ENCODE measurements around the gene PTPRU.

The PTPRU gene

GRCh38 chr1:29335573-29335972 lies 99.3 kb downstream of the PTPRU start:
- no peak for DNase-seq (ENCODE audit: low read depth in 2 of 2)

- DNase-seq (ENCODE audit: low read depth in 2 of 2), result no peak
Observed at GRCh38 chr1:29338908-29339575, 102.7 kb downstream of the PTPRU start.

GRCh38 chr1:29341936-29342335 lies 105.6 kb downstream of the PTPRU start:
- no peak for DNase-seq (ENCODE audit: low read depth in 2 of 2)

DNA sequence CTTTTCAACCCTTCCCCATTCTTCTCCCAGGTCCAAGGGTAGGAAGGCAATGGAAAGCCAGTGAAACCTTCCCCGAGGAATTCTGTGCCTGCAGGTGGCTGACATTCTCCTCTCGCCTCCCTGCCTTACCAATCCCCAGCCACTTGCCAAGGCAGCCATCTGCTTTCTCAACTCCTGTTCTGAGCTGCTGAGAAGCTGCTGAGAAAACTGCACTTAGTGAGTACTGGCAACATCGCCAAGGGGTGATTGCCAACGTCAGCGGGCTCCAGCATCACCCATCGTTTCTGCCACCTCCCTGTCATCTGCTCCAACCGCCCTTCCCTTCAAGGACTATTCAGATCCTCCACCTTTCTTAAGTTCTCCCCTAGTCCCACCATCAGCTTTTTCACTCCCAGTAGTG lies 106.0 kb downstream of the PTPRU start:
- DNase-seq (ENCODE audit: low read depth in 2 of 2), result no peak

GRCh38 chr1:29342983-29343382 lies 106.7 kb downstream of the PTPRU start:
- DNase-seq (ENCODE audit: low read depth in 2 of 2), result no peak

DNA sequence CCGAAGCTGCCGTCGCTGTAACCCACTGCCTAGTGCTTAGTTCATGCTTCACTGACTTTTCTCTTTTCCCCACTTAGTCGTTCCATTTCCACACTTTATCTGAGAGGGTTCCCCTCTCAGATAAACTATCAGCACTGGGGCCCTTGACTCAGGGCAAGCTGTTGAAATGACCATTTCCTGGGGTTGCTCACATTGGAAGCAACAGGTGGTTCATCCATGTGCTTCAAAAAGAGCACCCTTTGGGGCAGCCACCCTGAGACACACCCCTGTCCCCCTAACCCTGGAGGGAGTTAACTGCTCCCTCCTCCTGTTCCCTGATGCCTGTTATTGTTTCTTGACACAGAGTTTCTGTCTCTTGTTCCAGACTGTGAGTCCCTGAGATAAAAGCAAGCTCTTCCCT lies 107.2 kb downstream of the PTPRU start:
- DNase-seq (ENCODE audit: low read depth in 2 of 2), result no peak

DNA sequence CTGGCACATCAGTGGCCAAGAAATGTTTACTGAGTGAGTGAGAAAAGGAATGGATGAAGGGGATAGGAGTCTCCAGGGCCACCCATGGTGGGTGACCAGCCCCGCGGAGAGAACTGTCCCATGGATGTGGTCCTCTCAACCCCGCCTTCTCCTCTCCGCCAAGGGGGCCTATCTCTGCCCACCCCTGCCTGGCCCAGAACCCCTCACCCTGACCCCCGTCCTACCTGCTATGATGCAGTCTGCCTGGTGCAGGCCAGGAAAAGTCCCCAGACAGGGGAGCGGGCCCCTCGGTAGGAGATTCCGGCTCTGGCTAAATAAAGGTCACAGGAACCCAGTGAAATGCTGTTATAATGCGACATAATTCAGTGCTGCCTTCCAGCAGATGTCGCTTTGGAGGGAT lies 107.6 kb downstream of the PTPRU start:
- DNase-seq (ENCODE audit: low read depth in 2 of 2), result no peak

- no peak for DNase-seq (ENCODE audit: low read depth in 2 of 2)
Observed at GRCh38 chr1:29344336-29344735, 108.0 kb downstream of the PTPRU start.

- DNase-seq (ENCODE audit: low read depth in 2 of 2), result no peak
Observed at GRCh38 chr1:29346576-29346975, 110.3 kb downstream of the PTPRU start.

DNA sequence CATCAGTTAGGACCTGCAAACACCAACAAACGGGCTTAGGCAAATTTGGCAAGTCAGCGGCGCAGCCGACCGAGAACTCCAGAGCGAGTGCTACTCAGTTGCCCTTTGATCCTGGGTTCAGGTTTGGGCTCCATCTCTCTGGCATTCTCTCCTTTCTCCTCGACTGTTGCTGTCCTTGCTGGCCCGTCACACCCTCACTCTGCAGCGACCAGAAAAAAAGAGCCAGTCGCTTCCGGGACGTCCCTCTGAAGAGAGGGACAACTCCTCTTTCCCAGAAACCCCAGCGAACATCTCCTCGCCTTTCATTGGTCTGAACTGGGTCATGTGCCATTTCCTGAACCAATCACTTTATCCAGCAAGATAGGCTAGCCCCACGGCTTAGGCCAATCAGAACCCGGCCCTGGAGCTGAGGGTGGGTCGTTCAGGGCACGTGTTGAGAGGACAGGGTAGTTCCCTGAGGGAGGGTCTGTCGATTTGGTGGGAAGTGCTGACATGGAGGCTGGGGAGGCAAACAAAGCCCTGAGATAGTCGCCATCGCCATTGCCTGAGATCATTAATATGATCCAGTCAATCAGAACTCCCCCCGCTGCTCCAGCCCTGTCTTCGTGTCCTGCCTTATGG lies 113.7 kb downstream of the PTPRU start:
- DNase-seq (ENCODE audit: low read depth in 2 of 2), result no peak

DNA sequence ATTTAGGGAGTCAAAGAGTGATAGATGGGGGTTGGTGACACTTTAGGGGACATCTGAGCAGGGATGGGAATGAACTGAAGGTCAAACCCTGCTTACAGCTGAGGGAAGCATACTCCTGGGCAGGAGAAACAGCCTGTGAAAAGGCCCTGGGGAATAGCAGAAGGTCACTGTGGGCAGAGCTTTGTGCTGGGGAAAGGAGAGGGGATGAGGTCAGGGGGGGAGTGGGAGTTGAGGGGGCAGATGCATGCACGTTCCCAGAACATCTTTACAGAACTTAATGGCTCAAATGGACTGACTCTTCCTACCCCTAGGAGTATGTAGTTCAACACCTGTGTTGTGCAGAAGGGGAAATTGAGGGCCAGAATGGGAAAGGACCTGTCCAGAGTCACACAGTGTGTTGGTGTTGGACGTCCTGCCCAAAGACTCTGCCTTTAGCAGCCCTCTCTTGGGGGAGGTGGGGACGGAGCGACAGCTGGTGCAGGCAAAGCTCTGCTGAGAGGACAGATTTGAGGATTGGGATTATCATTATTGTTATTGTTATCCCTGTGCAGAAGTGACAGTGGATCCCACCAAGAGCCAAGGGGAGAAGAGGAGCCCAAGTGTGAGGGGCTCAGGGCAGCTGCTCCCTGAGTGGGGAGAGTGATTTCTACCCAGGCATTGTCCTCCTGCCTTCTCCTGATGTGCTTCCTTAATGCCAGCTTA lies 116.5 kb downstream of the PTPRU start:
- no peak for DNase-seq (ENCODE audit: low read depth in 2 of 2)

- DNase-seq (ENCODE audit: low read depth in 2 of 2), result no peak
Observed at GRCh38 chr1:29354511-29355098, 118.3 kb downstream of the PTPRU start.

GRCh38 chr1:29355375-29355774 lies 119.1 kb downstream of the PTPRU start:
- DNase-seq (ENCODE audit: low read depth in 2 of 2), result no peak

DNA sequence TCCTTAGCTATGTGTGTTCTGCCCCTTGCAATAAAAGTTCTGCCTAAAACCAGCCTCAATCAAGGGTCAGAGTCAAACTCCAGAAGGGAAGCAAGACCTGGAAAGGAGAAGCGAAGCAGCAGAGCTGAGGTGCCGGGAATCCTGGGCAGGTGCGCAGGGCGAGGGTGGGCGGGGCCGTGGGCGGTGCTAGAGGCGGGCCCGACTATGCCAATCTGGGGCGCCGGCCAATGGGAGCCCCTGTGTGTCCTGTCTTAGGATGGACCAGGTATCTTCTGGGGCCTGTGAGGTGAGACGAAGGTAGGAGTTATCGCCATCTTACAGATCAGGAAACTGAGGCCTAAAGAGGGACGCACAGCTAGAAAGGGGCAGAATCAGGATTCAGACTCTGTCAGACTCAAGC lies 120.3 kb downstream of the PTPRU start:
- no peak for DNase-seq (ENCODE audit: low read depth in 2 of 2)

- no peak for DNase-seq (ENCODE audit: low read depth in 2 of 2)
Observed at GRCh38 chr1:29357452-29357851, 121.1 kb downstream of the PTPRU start.

- no peak for DNase-seq (ENCODE audit: low read depth in 2 of 2)
Observed at GRCh38 chr1:29358183-29358582, 121.9 kb downstream of the PTPRU start.

- DNase-seq (ENCODE audit: low read depth in 2 of 2), result no peak
Observed at GRCh38 chr1:29360768-29361167, 124.4 kb downstream of the PTPRU start.

GRCh38 chr1:29361686-29362085 lies 125.4 kb downstream of the PTPRU start:
- DNase-seq (ENCODE audit: low read depth in 2 of 2), result no peak

- DNase-seq (ENCODE audit: low read depth in 2 of 2), result no peak
Observed at GRCh38 chr1:29362116-29362515, 125.8 kb downstream of the PTPRU start.

DNA sequence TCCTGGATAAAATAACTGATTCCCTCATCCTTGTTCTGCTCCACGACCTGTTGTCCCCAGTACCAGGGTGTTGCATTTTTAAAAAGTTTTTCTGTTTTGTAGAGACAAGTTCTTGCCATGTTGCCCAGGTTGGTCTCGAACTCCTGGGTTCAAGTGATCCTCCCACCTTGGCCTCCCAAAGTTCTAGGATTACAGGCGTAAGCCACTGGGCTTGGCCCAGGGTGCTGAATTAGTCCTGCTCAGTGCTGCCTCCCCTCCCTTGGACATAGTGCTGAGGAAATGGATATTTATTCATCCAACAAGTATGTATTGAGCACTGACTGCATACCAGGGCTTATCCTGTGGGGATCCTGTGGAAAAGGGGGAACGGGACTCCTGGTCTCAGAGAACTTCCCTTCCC lies 126.4 kb downstream of the PTPRU start:
- no peak for DNase-seq (ENCODE audit: low read depth in 2 of 2)

DNA sequence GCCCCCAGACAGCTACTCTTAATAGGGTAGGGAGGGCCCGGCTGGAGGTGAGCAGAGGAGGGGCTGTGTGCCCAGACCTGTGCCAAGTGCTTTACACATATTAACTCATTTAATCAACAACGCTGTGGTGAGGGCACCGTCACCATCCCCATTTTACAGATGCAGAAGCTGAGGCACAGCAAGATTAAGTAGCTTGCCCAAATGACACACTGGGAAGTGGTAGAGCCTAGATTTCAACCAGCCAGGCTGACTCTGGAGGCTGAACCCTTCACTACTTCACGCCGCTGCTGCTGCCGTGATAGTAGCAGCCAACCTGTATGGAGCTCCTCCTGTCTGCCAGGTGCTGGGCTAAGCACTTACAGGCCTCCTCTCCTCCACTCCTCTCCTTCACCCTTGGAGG lies 127.2 kb downstream of the PTPRU start:
- no peak for DNase-seq (ENCODE audit: low read depth in 2 of 2)

GRCh38 chr1:29364101-29364678 lies 127.9 kb downstream of the PTPRU start:
- DNase-seq (ENCODE audit: low read depth in 2 of 2), result no peak
